Peyer's patch (tissue), 4 donors: ENCODE measurements around the gene DIPK1B. TPM values are rescaled to one million over a fixed set of nuclear protein-coding genes. Genes with fewer than 3 reads are reported as not detected.
A peak's percentile ranks its signal among the peaks of the same experiment; 100 is the strongest.

Source experiments
- DNase-seq, 3 donors: peaks; one replicate each; pipeline ENCODE4 v3.0.0-alpha.2; 2017 to 2019
- H3K27ac ChIP-seq, 4 donors: fragments of 200-600 bp; sonication (generic); one replicate each; pipeline ENCODE4 v1.5.1; 2016 to 2019
- H3K27me3 ChIP-seq, 2 donors: fragments of 200-600 bp; sonication (generic); one replicate each; pipeline ENCODE4 v1.5.1; 2019
- H3K36me3 ChIP-seq, 3 donors: fragments of 200-600 bp; sonication (generic); one replicate each; pipeline ENCODE4 v1.5.1; 2016 to 2019
- H3K4me1 ChIP-seq, 4 donors: fragments of 200-600 bp; sonication (generic); one replicate each; pipeline ENCODE4 v1.5.1; 2016 to 2019
- H3K4me3 ChIP-seq, 4 donors: fragments of 200-600 bp; sonication (generic); 1 replicate in 3 of 4; 2 replicates in 1 of 4; pipeline ENCODE4 v1.5.1; 2016 to 2019; ENCODE audit warnings: mild to moderate bottlenecking in 1 of 4
- H3K9me3 ChIP-seq, 4 donors: fragments of 200-600 bp; sonication (generic); one replicate each; pipeline ENCODE4 v1.5.1; 2016 to 2019; ENCODE audit warnings: mild to moderate bottlenecking in 1 of 4
- CTCF ChIP-seq, 6 experiments: fragments of 450-650 bp in 4 of 6; fragments of 200-600 bp in 2 of 6; sonication (generic) in 1 of 6; IDR thresholded peaks; one replicate each; pipeline ENCODE4 v1.5.1; 2017 to 2019; ENCODE audit warnings: antibody characterized with exemption in 6 of 6, mild to moderate bottlenecking in 3 of 6, moderate library complexity in 1 of 6
- POLR2A ChIP-seq, 2 donors: fragments of 450-650 bp; IDR thresholded peaks; one replicate each; pipeline ENCODE4 v1.5.1; 2017; ENCODE audit warnings: antibody characterized with exemption in 2 of 2, mild to moderate bottlenecking in 2 of 2, moderate library complexity in 2 of 2
- total RNA-seq, 4 donors: library from RNA; depleted of rRNA; stranded (reverse); fragments of >200 nt; gene quantifications; one replicate each; pipeline ENCODE4 v1.1.0, GENCODE V29; 2016

The DIPK1B gene
- total RNA-seq, 4 donors from 2014 or later = 0.70 to 5.8 (median 2.6) TPM

GRCh38 chr9:136741883-136742571 lies 29.7 kb downstream of the DIPK1B start:
- Histone ChIP-seq H3K36me3 (no peaks in the 10 kb centered on the region), H3K4me1 (peaks cover 0 to 19% (median 8%) of the 10 kb centered on the region in 4 donors), H3K9me3 (no peaks in the 10 kb centered on the region), H3K27me3 (peaks cover 0 to 24% of the 10 kb centered on the region in 2 donors), H3K4me3 (peak overlapping the region in 3 of 4 donors; percentile 24 to 55 (median 39)), H3K27ac (peak overlapping the region in 2 of 4 donors; percentile 52 to 93)
- DNase-seq = peak in 2 of 3 donors; percentile 90 to 91
- TF ChIP-seq POLR2A (IDR thresholded peaks at IDR 0.05) = no peak
- TF ChIP-seq CTCF (IDR thresholded peaks at IDR 0.05) = no peak

- DNase-seq = no peak
- Histone ChIP-seq H3K36me3 (no peaks in the 10 kb centered on the region), H3K9me3 (no peaks in the 10 kb centered on the region), H3K27ac (peak within 1 kb of the TSS in 2 of 4 donors; percentile 52 to 93), H3K4me1 (peaks cover 0 to 19% (median 8%) of the 10 kb centered on the region in 4 donors), H3K4me3 (peak within 1 kb of the TSS in 3 of 4 donors; percentile 24 to 55 (median 39)), H3K27me3 (peaks cover 0 to 24% of the 10 kb centered on the region in 2 donors)
- TF ChIP-seq CTCF (IDR thresholded peaks at IDR 0.05) (peak in 5 of 6 experiments; percentile 6 to 24 (median 18)), POLR2A (IDR thresholded peaks at IDR 0.05) (no peak)
Observed at GRCh38 chr9:136742591-136743391, 30.4 kb downstream of the DIPK1B start, which contains the start of gene LCN10. Gene LCN10 (minus strand): TSS chr9:136742940. CDS start chr9:136742903, 37 bp downstream.

GRCh38 chr9:136743639-136744211 lies 31.4 kb downstream of the DIPK1B start:
- Histone ChIP-seq H3K4me3 (no peak overlapping the region), H3K27me3 (peaks cover 0 to 24% of the 10 kb centered on the region in 2 donors), H3K4me1 (peaks cover 0 to 20% (median 10%) of the 10 kb centered on the region in 4 donors), H3K27ac (peak overlapping the region in 1 of 4 donors; percentile 93), H3K36me3 (no peaks in the 10 kb centered on the region), H3K9me3 (no peaks in the 10 kb centered on the region)
- DNase-seq = no peak
- TF ChIP-seq POLR2A (IDR thresholded peaks at IDR 0.05) (no peak), CTCF (IDR thresholded peaks at IDR 0.05) (no peak)

GRCh38 chr9:136744773-136745172 lies 32.4 kb downstream of the DIPK1B start:
- Histone ChIP-seq H3K4me3 (peak overlapping the region in 1 of 4 donors; percentile 5), H3K9me3 (no peaks in the 10 kb centered on the region), H3K4me1 (peaks cover 0 to 30% (median 13%) of the 10 kb centered on the region in 4 donors), H3K27me3 (peaks cover 0 to 24% of the 10 kb centered on the region in 2 donors), H3K27ac (no peak overlapping the region), H3K36me3 (no peaks in the 10 kb centered on the region)
- no peak for DNase-seq
- no peak for TF ChIP-seq POLR2A (IDR thresholded peaks at IDR 0.05)
- no peak for TF ChIP-seq CTCF (IDR thresholded peaks at IDR 0.05)

- TF ChIP-seq POLR2A (IDR thresholded peaks at IDR 0.05) (no peak), CTCF (IDR thresholded peaks at IDR 0.05) (no peak)
- peak overlapping the region in 1 of 4 donors; percentile 5 for H3K4me3 ChIP-seq
- no peaks in the 10 kb centered on the region for H3K36me3 ChIP-seq
- H3K27me3 ChIP-seq = peaks cover 0 to 20% of the 10 kb centered on the region in 2 donors
- H3K9me3 ChIP-seq = no peaks in the 10 kb centered on the region
- peaks cover 0 to 30% (median 13%) of the 10 kb centered on the region in 4 donors for H3K4me1 ChIP-seq
- H3K27ac ChIP-seq = no peak overlapping the region
- DNase-seq = no peak
Observed at GRCh38 chr9:136745389-136746154, 33.2 kb downstream of the DIPK1B start.
